SH-SY5Y (cell line): ENCODE results near the gene SREBF2.

Source experiments
- GATA2 ChIP-seq: IDR thresholded peaks from 2 replicates; pipeline ENCODE4 v1.6.1; 2011; ENCODE audit warnings: mild to moderate bottlenecking, low read depth, low read length
- GATA3 ChIP-seq: IDR thresholded peaks from 2 replicates; pipeline ENCODE4 v1.6.1; 2011; ENCODE audit warnings: low read depth, mild to moderate bottlenecking, low read length, moderate library complexity

Gene SREBF2

DNA sequence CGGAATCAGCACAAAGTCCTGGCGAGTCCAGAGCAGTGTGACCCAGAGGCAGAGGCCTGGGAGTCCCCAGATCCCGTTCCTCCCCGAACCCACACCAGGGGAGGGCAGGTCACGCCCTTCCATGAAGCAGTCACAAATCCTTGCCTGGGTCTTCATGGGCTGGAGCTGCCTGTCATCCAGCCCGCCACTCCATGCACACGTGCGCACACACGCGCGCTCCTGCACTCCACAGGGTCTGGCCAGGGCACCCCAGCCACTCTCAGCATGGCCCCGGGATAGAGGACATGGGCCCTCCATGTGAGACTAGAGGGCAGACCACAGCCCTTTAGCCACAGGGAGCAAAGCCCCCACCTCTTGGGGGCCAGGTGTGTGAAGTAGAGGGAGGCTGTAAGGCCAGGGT lies 99.4 kb downstream of the SREBF2 start:
- TF ChIP-seq GATA3 (no peak), GATA2 (no peak)

- TF ChIP-seq GATA2 (no peak), GATA3 (no peak)
These were observed 100.7 kb downstream of the SREBF2 start for GRCh38 chr22:41933411-41934177.

- no peak for TF ChIP-seq GATA3
- TF ChIP-seq GATA2, result no peak
These were observed 101.5 kb downstream of the SREBF2 start for GRCh38 chr22:41934284-41935014.

DNA sequence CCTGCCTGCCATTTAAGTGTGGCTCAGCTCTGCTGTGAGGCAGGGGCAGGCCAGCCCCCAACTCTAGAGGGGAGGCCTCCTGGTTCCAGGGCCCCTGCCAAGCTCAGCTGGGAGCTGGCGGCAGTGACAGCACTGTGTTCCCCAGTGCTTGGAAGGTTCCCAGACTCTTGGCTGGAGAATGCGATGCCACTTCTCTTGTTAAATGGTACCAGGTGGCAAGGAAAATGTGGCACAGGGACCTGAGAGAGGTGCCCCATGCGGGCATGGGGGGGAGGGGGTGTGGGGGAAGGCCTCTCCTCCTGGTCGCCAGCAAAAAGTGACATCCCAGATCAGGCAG lies 102.1 kb downstream of the SREBF2 start:
- TF ChIP-seq GATA3 (no peak), GATA2 (no peak)

DNA sequence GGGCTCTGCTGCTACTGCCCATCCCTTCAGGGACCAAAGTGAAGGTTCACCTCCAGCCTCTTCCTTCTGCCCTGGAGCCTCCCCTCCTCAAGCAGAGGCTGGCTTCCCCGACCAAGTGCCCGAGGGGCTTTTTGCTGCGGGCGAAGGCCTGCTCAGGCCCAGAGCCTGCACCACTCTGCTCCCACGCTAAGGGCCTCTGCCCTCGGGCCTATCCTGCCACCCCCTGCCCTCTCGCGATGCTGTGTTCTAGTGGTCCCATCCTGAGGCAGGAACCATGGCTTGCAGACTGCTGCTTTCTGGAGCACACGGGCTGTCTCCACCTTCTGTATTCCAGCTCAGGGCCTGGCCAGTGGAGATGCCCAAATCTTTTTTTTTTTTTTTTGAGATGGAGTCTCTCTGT lies 102.6 kb downstream of the SREBF2 start:
- TF ChIP-seq GATA3, result no peak
- no peak for TF ChIP-seq GATA2

DNA sequence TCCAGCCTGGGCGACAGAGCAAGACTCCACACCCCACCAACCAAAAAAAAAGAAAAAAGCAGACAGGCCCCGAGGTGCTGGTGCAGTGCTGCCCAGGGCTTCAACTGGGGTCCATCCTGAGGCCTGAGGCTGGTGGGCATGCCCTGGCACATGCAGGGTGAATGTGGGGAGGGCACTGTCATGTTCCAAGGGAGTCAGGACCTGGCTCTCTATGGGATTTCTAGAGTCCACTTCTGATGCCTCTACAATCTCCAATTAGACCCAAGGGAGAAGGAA lies 103.9 kb downstream of the SREBF2 start:
- no peak for TF ChIP-seq GATA2

GRCh38 chr22:41939981-41940831 lies 107.3 kb downstream of the SREBF2 start:
- TF ChIP-seq GATA3, result no peak
- no peak for TF ChIP-seq GATA2

- no peak for TF ChIP-seq GATA3
- TF ChIP-seq GATA2, result no peak
These were observed 108.2 kb downstream of the SREBF2 start for GRCh38 chr22:41940832-41941765.

GRCh38 chr22:41943661-41944209 lies 110.8 kb downstream of the SREBF2 start:
- TF ChIP-seq GATA2 (no peak), GATA3 (no peak)

DNA sequence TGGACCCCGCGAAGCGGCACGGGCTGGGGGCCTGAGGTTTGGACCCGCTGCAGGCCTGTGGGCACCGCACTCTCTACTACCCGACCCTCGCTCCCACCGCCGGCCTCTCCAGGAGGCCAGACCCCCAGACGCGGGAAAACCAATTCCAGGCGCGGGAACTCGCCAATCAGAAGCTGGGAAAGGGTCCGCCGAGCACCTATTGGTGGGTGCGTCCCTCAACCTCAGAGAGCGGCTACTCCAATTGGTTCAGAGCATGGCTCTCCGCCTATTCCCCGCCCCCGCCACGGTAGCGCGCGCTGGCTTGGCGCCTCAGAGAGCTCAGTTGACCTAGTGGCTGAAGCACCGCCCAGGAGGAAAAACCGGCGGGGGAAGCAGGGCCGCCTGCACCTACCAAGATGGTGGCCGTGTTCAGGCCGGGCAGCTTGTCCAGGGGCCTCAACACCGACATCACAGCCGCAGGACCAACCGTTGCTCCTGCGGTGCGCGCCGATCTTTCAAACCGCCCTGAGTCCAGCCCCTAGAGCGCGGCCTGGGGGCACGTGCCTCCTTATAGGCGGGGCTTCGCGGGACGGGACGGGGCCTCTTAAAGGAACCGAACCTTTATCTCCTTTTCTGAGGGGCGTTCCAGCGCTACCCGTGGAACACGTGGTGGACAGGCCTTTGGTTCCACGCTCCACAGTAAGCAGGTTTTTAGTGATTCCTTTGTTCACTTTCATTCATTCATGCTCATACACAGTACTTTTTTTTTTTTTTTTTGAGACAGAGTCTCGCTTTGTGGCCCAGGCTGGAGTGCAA lies 113.9 kb downstream of the SREBF2 start, which contains the start of gene CENPM:
TSS of gene CENPM (minus strand) at position 524 of the 795 bp plus-strand sequence. CDS start at position 448, 76 bp downstream.
- no peak for TF ChIP-seq GATA3

GRCh38 chr22:41947424-41948080 lies 114.6 kb downstream of the SREBF2 start:
- TF ChIP-seq GATA2 (no peak), GATA3 (no peak)

GRCh38 chr22:41948142-41948541 lies 115.2 kb downstream of the SREBF2 start:
- no peak for TF ChIP-seq GATA3
- TF ChIP-seq GATA2, result no peak
